Fibroblast of lung (primary cell): Measurements from ENCODE around the gene CARMIL3. TPM values are rescaled to one million over a fixed set of nuclear protein-coding genes. Genes with fewer than 3 reads are reported as not detected.

ENCODE experiments used
- DNase-seq, 2 donors: peaks; one replicate each; pipeline versions ENCODE4 v3.0.0 to v3.0.0-alpha.2; 2010; ENCODE audit warnings: low read depth in 2 of 2
- H2AFZ ChIP-seq: 2 replicates; pipeline ENCODE4 v1.5.1; 2012; ENCODE audit warnings: low read length, control low read depth, inconsistent platforms
- H3K27ac ChIP-seq: 2 replicates; pipeline ENCODE4 v1.5.1; 2011; ENCODE audit warnings: low read length, control low read depth; ENCODE audit not compliant: insufficient read depth
- H3K27me3 ChIP-seq: 2 replicates; pipeline ENCODE4 v1.5.1; 2011; ENCODE audit warnings: mild to moderate bottlenecking, low read length; ENCODE audit not compliant: control insufficient read depth, insufficient read depth
- H3K36me3 ChIP-seq: 2 replicates; pipeline ENCODE4 v1.5.1; 2011; ENCODE audit warnings: low read length; ENCODE audit not compliant: control insufficient read depth, insufficient read depth
- H3K4me1 ChIP-seq: 2 replicates; pipeline ENCODE4 v1.5.1; 2011; ENCODE audit warnings: low read length; ENCODE audit not compliant: control insufficient read depth, insufficient read depth; ENCODE audit errors: extremely low read depth
- H3K4me2 ChIP-seq: 2 replicates; pipeline ENCODE4 v1.5.1; 2011; ENCODE audit warnings: low read length, control low read depth; ENCODE audit not compliant: insufficient read depth; ENCODE audit errors: extremely low read depth
- H3K4me3 ChIP-seq, 4 experiments: fragments of 200-600 bp in 1 of 4; sonication (generic) in 1 of 4; replicated peaks in 1 of 4; 2 replicates each; pipeline ENCODE4 v1.5.1; 2011 to 2016; ENCODE audit warnings: low read length in 4 of 4, low read depth in 3 of 4, mild to moderate bottlenecking in 3 of 4, control low read depth in 2 of 4, inconsistent platforms in 1 of 4, mixed read lengths in 1 of 4; ENCODE audit not compliant: insufficient read depth in 1 of 4; ENCODE audit errors: control extremely low read depth in 1 of 4
- H3K79me2 ChIP-seq: 2 replicates; pipeline ENCODE4 v1.5.1; 2012; ENCODE audit warnings: mild to moderate bottlenecking, low read length, inconsistent platforms; ENCODE audit not compliant: control insufficient read depth, insufficient read depth
- H3K9ac ChIP-seq: 2 replicates; pipeline ENCODE4 v1.5.1; 2011; ENCODE audit warnings: mild to moderate bottlenecking, low read length, control low read depth; ENCODE audit not compliant: insufficient read depth
- H3K9me3 ChIP-seq: 2 replicates; pipeline ENCODE4 v1.5.1; 2012; ENCODE audit warnings: low read depth, low read length; ENCODE audit not compliant: control insufficient read depth, insufficient read depth
- H4K20me1 ChIP-seq: 2 replicates; pipeline ENCODE4 v1.5.1; 2011; ENCODE audit warnings: low read length; ENCODE audit not compliant: control insufficient read depth, insufficient read depth; ENCODE audit errors: extremely low read depth
- CTCF ChIP-seq, 2 donors: IDR thresholded peaks in 1 of 2; conservative IDR thresholded peaks in 1 of 2; 1 replicate in 1 of 2; 2 replicates in 1 of 2; pipeline ENCODE4 v1.5.1; 2011 to 2012; ENCODE audit warnings: low read length in 2 of 2, control low read depth in 1 of 2, inconsistent platforms in 1 of 2, low read depth in 1 of 2, mild to moderate bottlenecking in 1 of 2
- EZH2 ChIP-seq: IDR thresholded peaks from 2 replicates; pipeline ENCODE4 v1.5.1; 2012; ENCODE audit warnings: low read length, control low read depth, mild to moderate bottlenecking; ENCODE audit errors: missing control alignments
- polyA plus RNA-seq, 2 donors: library from polyadenylated mRNA; depleted of rRNA in 1 of 2; stranded (reverse) in 1 of 2; unstranded in 1 of 2; fragments of >200 nt; gene quantifications; 2 replicates each; pipeline ENCODE4 v1.2.1, GENCODE V29; 2011 to 2012; ENCODE audit warnings: missing spikeins in 1 of 2
- total RNA-seq: library from RNA; depleted of rRNA; stranded (reverse); fragments of >200 nt; gene quantifications from 2 replicates; pipeline ENCODE4 v1.2.1, GENCODE V29; 2014

Gene CARMIL3
- total and polyA plus RNA-seq, 2 donors (not counting 1 experiment from before 2014, with no cell fraction given), result 0.17 TPM; not detected in 1

- peak overlapping the region in 1 of 4 experiments; percentile 59 for H3K4me3 ChIP-seq
- no peak overlapping the region for H3K27ac ChIP-seq
- H3K4me2 ChIP-seq, result peak overlapping the region; percentile 91
These were observed 1.1 kb downstream of the CARMIL3 start for GRCh38 chr14:24052656-24053547.

GRCh38 chr14:24053548-24054323, 1.9 kb downstream of the CARMIL3 start:
- H2AFZ ChIP-seq, result no peak overlapping the region
- H3K27ac ChIP-seq, result no peak overlapping the region
- TF ChIP-seq CTCF (conservative IDR thresholded peaks at IDR 0.05 in 1 of 2, IDR thresholded peaks at IDR 0.05 in 1 of 2; ENCODE audit: low read depth in 1 of 2, low read length in 2 of 2) (no peak), EZH2 (no peak)
- DNase-seq, result no peak
- H3K4me3 ChIP-seq, result no peak overlapping the region
- H3K9ac ChIP-seq, result no peak overlapping the region
- H3K9me3 ChIP-seq, result no peaks in the 10 kb centered on the region
- peaks cover 14% of the 10 kb centered on the region for H3K27me3 ChIP-seq
- no peaks in the 10 kb centered on the region for H3K79me2 ChIP-seq
- H3K4me2 ChIP-seq, result no peak overlapping the region
- H3K36me3 ChIP-seq, result no peaks in the 10 kb centered on the region
- H4K20me1 ChIP-seq, result no peaks in the 10 kb centered on the region
- H3K4me1 ChIP-seq, result no peaks in the 10 kb centered on the region

More at GRCh38 chr14:24052656-24053547, 1.1 kb downstream of the CARMIL3 start:
- no peak for TF ChIP-seq CTCF (conservative IDR thresholded peaks at IDR 0.05 in 1 of 2, IDR thresholded peaks at IDR 0.05 in 1 of 2; ENCODE audit: low read depth in 1 of 2, low read length in 2 of 2)
- no peak for TF ChIP-seq EZH2
- no peaks in the 10 kb centered on the region for H3K4me1 ChIP-seq
- H3K9me3 ChIP-seq, result no peaks in the 10 kb centered on the region
- H3K27me3 ChIP-seq, result peaks cover 16% of the 10 kb centered on the region
- no peak for DNase-seq
- no peak overlapping the region for H3K9ac ChIP-seq
- H3K79me2 ChIP-seq, result no peaks in the 10 kb centered on the region
- no peaks in the 10 kb centered on the region for H3K36me3 ChIP-seq
- H4K20me1 ChIP-seq, result no peaks in the 10 kb centered on the region
- no peak overlapping the region for H2AFZ ChIP-seq

- H2AFZ ChIP-seq, result no peak overlapping the region
- H3K9ac ChIP-seq, result no peak overlapping the region
- no peaks in the 10 kb centered on the region for H3K36me3 ChIP-seq
- no peaks in the 10 kb centered on the region for H3K4me1 ChIP-seq
- H3K27ac ChIP-seq, result no peak overlapping the region
- H3K4me2 ChIP-seq, result no peak overlapping the region
- H3K9me3 ChIP-seq, result no peaks in the 10 kb centered on the region
- peaks cover 11% of the 10 kb centered on the region for H3K27me3 ChIP-seq
- no peak for DNase-seq
- no peak overlapping the region for H3K4me3 ChIP-seq
- no peaks in the 10 kb centered on the region for H4K20me1 ChIP-seq
- no peak for TF ChIP-seq EZH2
- no peak for TF ChIP-seq CTCF (conservative IDR thresholded peaks at IDR 0.05 in 1 of 2, IDR thresholded peaks at IDR 0.05 in 1 of 2; ENCODE audit: low read depth in 1 of 2, low read length in 2 of 2)
- H3K79me2 ChIP-seq, result no peaks in the 10 kb centered on the region
These were observed 2.5 kb downstream of the CARMIL3 start for GRCh38 chr14:24054324-24054641.
